ENCODE measurements around the gene TYR. TPM values are rescaled to one million over a fixed set of nuclear protein-coding genes. Genes with fewer than 3 reads are reported as not detected.
"Not testable (repeated sequence)": the region's sequence is repeated elsewhere in the genome, so short reads cannot be mapped to it uniquely, and the experiment has no call there.

Gene TYR
- total and polyA plus RNA-seq, 12 donors: not detected

DNA sequence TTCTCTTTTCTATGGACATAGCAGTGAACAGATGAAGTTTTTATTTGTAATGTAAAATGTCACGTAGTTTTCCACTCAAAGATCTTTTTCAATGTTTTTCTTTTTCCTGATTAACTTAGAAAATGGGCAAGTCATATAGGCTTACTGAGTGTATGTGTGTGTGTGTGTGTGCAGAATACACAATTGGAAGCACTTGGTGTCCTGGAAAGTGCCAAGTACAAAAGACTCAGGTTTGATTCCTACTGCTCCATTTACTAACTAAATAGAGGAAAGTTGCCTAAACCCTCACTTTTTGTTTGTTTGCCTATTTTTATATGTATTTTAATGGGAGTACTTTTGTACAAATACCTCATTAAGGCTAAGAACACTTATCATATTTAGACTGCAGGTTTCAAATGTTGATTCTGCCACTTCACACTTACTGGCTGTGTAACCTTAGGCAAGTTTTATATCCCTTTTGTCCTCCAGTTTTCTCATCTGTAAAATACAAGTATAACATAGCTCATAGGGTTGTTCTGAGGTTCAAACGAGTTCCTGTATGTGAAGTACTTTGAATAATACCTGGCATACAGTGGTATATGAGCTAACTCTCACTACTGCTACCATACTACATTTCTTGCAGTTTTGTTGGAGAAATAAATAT lies 90.1 kb downstream of the TYR start:
- intact Hi-C loops (cut with DNase I): no loop called here
- peaks cover 0 to 9% (median 0%) of the 10 kb centered on the region in 11 donors for H3K9me3 ChIP-seq
- H3K4me3 ChIP-seq: no peak overlapping the region
- ATAC-seq (no peak), DNase-seq (no peak)
- 67 to 73% methylated on average over 2 of the region's 2 CpGs for WGBS, 2 donors
- no peaks in the 10 kb centered on the region for H3K27me3 ChIP-seq
- H3K27ac ChIP-seq: no peak overlapping the region
- TF ChIP-seq, protein P1, sequence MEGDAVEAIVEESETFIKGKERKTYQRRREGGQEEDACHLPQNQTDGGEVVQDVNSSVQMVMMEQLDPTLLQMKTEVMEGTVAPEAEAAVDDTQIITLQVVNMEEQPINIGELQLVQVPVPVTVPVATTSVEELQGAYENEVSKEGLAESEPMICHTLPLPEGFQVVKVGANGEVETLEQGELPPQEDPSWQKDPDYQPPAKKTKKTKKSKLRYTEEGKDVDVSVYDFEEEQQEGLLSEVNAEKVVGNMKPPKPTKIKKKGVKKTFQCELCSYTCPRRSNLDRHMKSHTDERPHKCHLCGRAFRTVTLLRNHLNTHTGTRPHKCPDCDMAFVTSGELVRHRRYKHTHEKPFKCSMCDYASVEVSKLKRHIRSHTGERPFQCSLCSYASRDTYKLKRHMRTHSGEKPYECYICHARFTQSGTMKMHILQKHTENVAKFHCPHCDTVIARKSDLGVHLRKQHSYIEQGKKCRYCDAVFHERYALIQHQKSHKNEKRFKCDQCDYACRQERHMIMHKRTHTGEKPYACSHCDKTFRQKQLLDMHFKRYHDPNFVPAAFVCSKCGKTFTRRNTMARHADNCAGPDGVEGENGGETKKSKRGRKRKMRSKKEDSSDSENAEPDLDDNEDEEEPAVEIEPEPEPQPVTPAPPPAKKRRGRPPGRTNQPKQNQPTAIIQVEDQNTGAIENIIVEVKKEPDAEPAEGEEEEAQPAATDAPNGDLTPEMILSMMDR (IDR thresholded peaks at IDR 0.05): no peak
- H3K36me3 ChIP-seq: no peaks in the 10 kb centered on the region
- H3K4me1 ChIP-seq: no peaks in the 10 kb centered on the region

DNA sequence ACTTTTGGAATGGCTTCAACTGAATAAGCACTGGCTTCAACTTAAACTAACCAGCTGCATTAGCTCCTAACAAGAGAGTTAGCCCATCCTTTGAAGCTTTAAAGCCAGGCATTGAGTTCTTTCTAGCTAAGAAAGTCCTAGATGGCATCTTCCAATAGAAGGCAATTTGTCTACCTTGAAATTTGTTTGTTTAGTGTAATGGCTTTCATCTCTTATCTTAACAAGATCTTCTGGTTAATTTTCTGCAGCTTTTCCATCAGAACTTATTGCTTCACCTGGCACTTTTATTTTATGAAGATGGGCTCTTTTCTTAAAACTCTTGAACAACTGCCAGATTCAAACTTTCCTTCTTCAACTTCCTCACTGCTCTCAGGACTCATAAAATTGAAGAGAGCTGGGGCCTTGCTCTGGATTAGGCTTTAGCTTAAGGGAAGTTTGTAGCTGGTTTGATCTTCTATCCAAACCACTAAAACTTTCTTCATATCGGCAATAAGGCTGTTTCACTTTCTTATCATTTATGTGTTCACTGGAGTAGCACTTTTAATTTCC lies 94.9 kb downstream of the TYR start:
- H3K4me3 ChIP-seq; H3K27me3 ChIP-seq; H3K27ac ChIP-seq; H3K4me1 ChIP-seq; H3K9me3 ChIP-seq; H3K36me3 ChIP-seq; ATAC-seq; intact Hi-C loops (cut with DNase I); DNase-seq: not testable (repeated sequence)
- 92 to 98% methylated on average over 1 of the region's 1 CpG for WGBS, 2 donors

DNA sequence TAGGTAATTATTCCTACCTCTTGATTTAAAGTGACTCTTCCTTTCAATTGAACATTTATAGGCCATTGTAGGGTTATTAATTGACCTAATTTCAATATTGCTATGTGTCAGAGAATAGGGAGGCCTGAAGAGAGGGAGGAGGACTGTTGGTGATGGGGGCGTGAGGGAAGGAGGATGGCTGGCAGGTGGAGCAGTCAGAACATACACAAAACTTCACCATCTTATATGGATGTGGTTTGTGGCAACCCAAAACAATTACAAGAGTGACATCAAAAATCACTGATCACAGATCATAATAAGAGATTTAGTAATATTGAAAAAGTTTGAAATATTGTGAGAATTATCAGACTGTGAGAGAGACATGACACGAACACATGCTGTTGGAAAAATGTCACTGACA lies 95.5 kb downstream of the TYR start:
- intact Hi-C loops (cut with DNase I); H3K9me3 ChIP-seq; ATAC-seq; H3K27me3 ChIP-seq; H3K36me3 ChIP-seq; H3K4me1 ChIP-seq; H3K4me3 ChIP-seq; DNase-seq; H3K27ac ChIP-seq: not testable (repeated sequence)
- WGBS, 2 donors: 84 to 85% methylated on average over 2 of the region's 2 CpGs

DNA sequence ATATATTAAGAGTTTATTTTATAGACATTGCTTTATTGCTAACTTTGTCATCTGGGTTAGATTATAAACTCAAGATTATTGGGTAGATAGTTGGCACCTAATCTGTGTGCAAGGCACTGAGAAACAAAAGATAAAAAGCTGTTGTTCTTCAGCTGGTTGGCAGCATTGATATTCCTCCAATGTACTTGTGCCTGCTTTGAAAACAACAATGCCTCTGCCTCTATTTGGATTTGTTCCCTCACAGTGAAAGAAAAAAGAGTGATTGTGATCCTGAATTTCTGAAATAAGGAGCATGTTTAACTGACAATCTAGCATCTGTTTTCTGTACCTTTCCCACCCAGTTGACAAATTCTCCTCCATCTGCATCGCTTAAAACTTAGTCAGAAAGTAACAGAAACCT lies 98.3 kb downstream of the TYR start:
- DNase-seq: no peak
- 73 to 81% methylated on average over 1 of the region's 1 CpG for whole genome bisulfite sequencing, 2 donors
- intact Hi-C loops (cut with DNase I): no loop called here

DNA sequence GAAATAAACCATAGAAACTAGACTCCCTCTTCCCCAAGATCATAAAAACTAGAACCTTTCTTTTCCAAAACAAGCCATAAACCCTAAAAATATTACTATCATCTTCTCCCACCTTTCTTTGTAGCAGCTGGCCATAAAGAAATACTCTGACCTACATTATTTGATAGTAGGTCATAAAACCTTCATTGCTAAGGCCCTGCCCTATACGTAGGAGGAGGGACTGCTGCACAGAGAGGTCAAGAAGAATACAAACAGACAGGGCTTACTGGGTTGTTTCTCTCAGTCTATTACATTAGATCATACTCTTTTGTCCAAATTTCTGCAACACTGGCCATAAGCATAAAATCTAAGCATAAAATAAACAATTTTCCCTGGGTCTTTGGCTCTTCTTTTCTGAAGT lies 101.5 kb downstream of the TYR start:
- no peak for ATAC-seq
- intact Hi-C loops (cut with DNase I): no loop called here
- 90 to 94% methylated on average over 1 of the region's 1 CpG for WGBS, 2 donors

More for the DNA sequence above, 98.3 kb downstream of the TYR start:
- no peaks in the 10 kb centered on the region for H3K27me3 ChIP-seq
- no peaks in the 10 kb centered on the region for H3K4me1 ChIP-seq
- peaks cover 0 to 9% (median 0%) of the 10 kb centered on the region in 11 donors for H3K9me3 ChIP-seq
- H3K36me3 ChIP-seq: no peaks in the 10 kb centered on the region
- no peak overlapping the region for H3K27ac ChIP-seq
- H3K4me3 ChIP-seq: no peak overlapping the region
- TF ChIP-seq, protein P1 (IDR thresholded peaks at IDR 0.05): no peak
- ATAC-seq: no peak

DNA sequence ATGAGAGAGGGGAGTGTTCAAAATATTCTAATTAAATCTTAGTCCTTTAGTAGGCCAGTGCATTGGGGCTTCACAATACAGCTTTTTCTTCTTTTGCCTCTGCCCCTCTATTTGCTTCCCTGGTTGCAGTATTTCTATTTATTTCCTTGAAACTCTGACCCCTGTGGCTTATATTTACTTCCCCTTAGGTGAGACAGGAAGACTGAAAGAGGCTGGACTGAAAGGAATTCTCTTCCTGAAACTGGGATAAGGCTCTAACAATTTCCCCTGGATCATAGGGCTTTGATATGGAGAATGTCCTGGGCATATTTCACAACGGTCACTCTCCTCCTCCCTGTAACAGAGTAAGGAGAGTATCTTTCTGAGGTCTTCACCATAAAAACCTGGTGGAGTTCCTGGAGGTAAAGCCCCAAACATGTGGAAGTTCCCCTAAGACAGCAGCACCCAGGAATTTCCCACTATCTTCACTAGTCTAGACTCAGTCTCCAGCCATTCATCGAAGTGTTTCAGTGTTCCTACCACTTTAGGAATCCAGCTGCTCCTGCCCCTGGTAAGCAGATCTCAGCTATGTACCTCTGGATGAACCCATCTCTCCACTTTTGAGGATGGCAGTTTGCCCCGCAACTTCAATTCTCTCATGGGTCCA lies 103.5 kb downstream of the TYR start:
- H3K4me3 ChIP-seq; H3K36me3 ChIP-seq; H3K27me3 ChIP-seq; ATAC-seq; H3K4me1 ChIP-seq; intact Hi-C loops (cut with DNase I); DNase-seq; H3K9me3 ChIP-seq; H3K27ac ChIP-seq: not testable (repeated sequence)
- 71 to 74% methylated on average over 3 of the region's 3 CpGs for WGBS, 2 donors

More for the DNA sequence above, 101.5 kb downstream of the TYR start:
- no peaks in the 10 kb centered on the region for H3K4me1 ChIP-seq
- H3K36me3 ChIP-seq: no peaks in the 10 kb centered on the region
- no peak for DNase-seq
- no peak overlapping the region for H3K27ac ChIP-seq
- TF ChIP-seq, protein P1 (IDR thresholded peaks at IDR 0.05): no peak
- H3K4me3 ChIP-seq: no peak overlapping the region
- H3K9me3 ChIP-seq: no peaks in the 10 kb centered on the region
- H3K27me3 ChIP-seq: no peaks in the 10 kb centered on the region

DNA sequence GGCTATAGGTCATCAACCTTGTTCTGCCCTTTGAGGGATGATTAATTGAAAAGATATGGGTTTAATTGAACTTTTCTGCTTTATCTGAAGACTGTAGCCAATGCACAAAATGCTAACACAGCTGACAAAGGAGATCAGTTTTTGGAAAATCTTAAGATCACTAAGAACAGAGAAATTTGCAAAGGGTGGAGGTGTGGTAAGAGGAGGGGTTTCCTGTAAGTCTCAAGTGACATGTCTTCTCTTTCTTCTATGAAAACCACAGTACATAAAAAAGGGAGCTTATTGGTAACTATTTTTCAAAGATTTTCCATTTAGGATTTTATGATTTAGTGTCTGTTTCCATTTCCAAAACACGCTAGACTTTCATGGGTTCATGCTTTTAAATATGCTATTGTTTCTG lies 108.9 kb downstream of the TYR start:
- H3K36me3 ChIP-seq; H3K27me3 ChIP-seq; H3K4me1 ChIP-seq; intact Hi-C loops (cut with DNase I); DNase-seq; H3K9me3 ChIP-seq; H3K4me3 ChIP-seq; H3K27ac ChIP-seq; ATAC-seq: not testable (repeated sequence)
- WGBS, 2 donors: 85 to 92% methylated on average over 1 of the region's 1 CpG

DNA sequence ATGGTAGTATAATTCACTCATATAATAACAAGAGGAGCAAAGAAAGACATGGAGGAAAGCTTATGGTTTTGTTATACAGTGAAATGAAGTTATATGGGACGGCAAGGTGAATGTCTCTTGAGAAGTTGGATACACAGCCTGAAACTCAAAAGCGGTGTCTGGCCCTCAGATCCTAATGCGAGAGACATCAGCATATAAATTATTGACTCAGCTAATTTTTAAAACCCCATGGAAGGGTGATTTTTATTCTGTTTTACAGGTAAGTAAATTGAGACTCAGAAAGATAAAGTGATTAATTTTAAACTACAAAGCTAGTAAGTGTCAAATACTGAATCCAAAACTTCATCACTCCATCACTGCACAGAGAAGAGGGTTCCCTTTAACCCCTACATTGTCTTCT lies 110.3 kb downstream of the TYR start:
- ATAC-seq; DNase-seq; H3K27ac ChIP-seq; intact Hi-C loops (cut with DNase I); H3K36me3 ChIP-seq; H3K27me3 ChIP-seq; H3K9me3 ChIP-seq; H3K4me1 ChIP-seq; H3K4me3 ChIP-seq: not testable (repeated sequence)
- 93 to 94% methylated on average over 3 of the region's 3 CpGs for WGBS, 2 donors
